Trophoblast cell (in vitro differentiated cells and primary cell): ENCODE results near the gene GNAO1.
A peak's percentile ranks its signal among the peaks of the same experiment; 100 is the strongest.

Source experiments
- DNase-seq, 2 donors: peaks; one replicate each; pipeline ENCODE4 v3.0.0-alpha.2; 2016
- H2AFZ ChIP-seq: 2 replicates; pipeline ENCODE4 v1.6.1; 2013; ENCODE audit warnings: low read length, moderate library complexity, mild to moderate bottlenecking; ENCODE audit not compliant: insufficient read depth, poor library complexity
- H2AK5ac ChIP-seq: 2 replicates; pipeline ENCODE4 v1.6.1; 2013; ENCODE audit warnings: mild to moderate bottlenecking, low read length
- H2BK120ac ChIP-seq: 2 replicates; pipeline ENCODE4 v1.6.1; 2013; ENCODE audit warnings: low read length, mild to moderate bottlenecking, moderate library complexity; ENCODE audit not compliant: insufficient read depth, poor library complexity
- H2BK12ac ChIP-seq: 2 replicates; pipeline ENCODE4 v1.6.1; 2013; ENCODE audit warnings: mild to moderate bottlenecking, low read length, moderate library complexity
- H2BK5ac ChIP-seq: 2 replicates; pipeline ENCODE4 v1.6.1; 2013; ENCODE audit warnings: low read length, low read depth, moderate library complexity, mild to moderate bottlenecking; ENCODE audit not compliant: poor library complexity
- H3K14ac ChIP-seq: 2 replicates; pipeline ENCODE4 v1.6.1; 2013; ENCODE audit warnings: mild to moderate bottlenecking, low read length
- H3K18ac ChIP-seq: 2 replicates; pipeline ENCODE4 v1.6.1; 2013; ENCODE audit warnings: mild to moderate bottlenecking, low read length
- H3K23ac ChIP-seq: 2 replicates; pipeline ENCODE4 v1.6.1; 2013; ENCODE audit warnings: low read length
- H3K27ac ChIP-seq: 2 replicates; pipeline ENCODE4 v1.5.1; 2013; ENCODE audit warnings: low read depth, mild to moderate bottlenecking, inconsistent platforms, low read length, moderate library complexity
- H3K27me3 ChIP-seq: 2 replicates; pipeline ENCODE4 v1.6.1; 2013; ENCODE audit warnings: inconsistent platforms, mild to moderate bottlenecking, low read length, moderate library complexity; ENCODE audit not compliant: insufficient read depth
- H3K36me3 ChIP-seq, 2 experiments: 1 replicate in 1 of 2; 2 replicates in 1 of 2; pipeline ENCODE4 v1.6.1; 2013; ENCODE audit warnings: low read length in 2 of 2, mild to moderate bottlenecking in 2 of 2, moderate library complexity in 1 of 2; ENCODE audit not compliant: insufficient read depth in 2 of 2, control insufficient read depth in 1 of 2
- H3K4ac ChIP-seq: 2 replicates; pipeline ENCODE4 v1.6.1; 2013; ENCODE audit warnings: low read depth, mild to moderate bottlenecking, low read length, moderate library complexity
- H3K4me1 ChIP-seq, 2 experiments: 1 replicate in 1 of 2; 2 replicates in 1 of 2; pipeline ENCODE4 v1.6.1; 2013; ENCODE audit warnings: low read length in 2 of 2, mild to moderate bottlenecking in 2 of 2, moderate library complexity in 1 of 2; ENCODE audit not compliant: insufficient read depth in 2 of 2, control insufficient read depth in 1 of 2
- H3K4me2 ChIP-seq: 2 replicates; pipeline ENCODE4 v1.6.1; 2013; ENCODE audit warnings: inconsistent platforms, mild to moderate bottlenecking, low read length, moderate library complexity
- H3K4me3 ChIP-seq: 2 replicates; pipeline ENCODE4 v1.5.1; 2013; ENCODE audit warnings: mild to moderate bottlenecking, low read depth, low read length, inconsistent platforms
- H3K79me1 ChIP-seq: one replicate; pipeline ENCODE4 v1.6.1; 2013; ENCODE audit warnings: low read length
- H3K79me2 ChIP-seq: 2 replicates; pipeline ENCODE4 v1.6.1; 2013; ENCODE audit warnings: low read length, mild to moderate bottlenecking; ENCODE audit not compliant: control insufficient read depth, insufficient read depth, poor library complexity
- H3K9ac ChIP-seq: 2 replicates; pipeline ENCODE4 v1.6.1; 2013; ENCODE audit warnings: mild to moderate bottlenecking, low read length
- H3K9me3 ChIP-seq: 2 replicates; pipeline ENCODE4 v1.6.1; 2013; ENCODE audit warnings: low read depth, mild to moderate bottlenecking, control low read depth, inconsistent platforms, low read length; ENCODE audit not compliant: insufficient read depth
- H4K12ac ChIP-seq: 2 replicates; pipeline ENCODE4 v1.6.1; 2013; ENCODE audit warnings: low read depth, mild to moderate bottlenecking, low read length, moderate library complexity
- H4K8ac ChIP-seq: 2 replicates; pipeline ENCODE4 v1.6.1; 2013; ENCODE audit warnings: low read depth, mild to moderate bottlenecking, low read length, moderate library complexity
- H4K91ac ChIP-seq: one replicate; pipeline ENCODE4 v1.6.1; 2013; ENCODE audit warnings: low read depth, mild to moderate bottlenecking, low read length, moderate library complexity
- WGBS: extraction: QIAGEN DNeasy Blood & Tissue Kit; methylation state at CpG from one replicate; pipeline ENCODE4 v1.1.7; 2013; ENCODE audit warnings: missing lambda C conversion rate; ENCODE audit not compliant: insufficient read length, insufficient coverage; ENCODE audit errors: extremely low coverage; 5-methylcytosine and 5-hydroxymethylcytosine counted together

Gene GNAO1

DNA sequence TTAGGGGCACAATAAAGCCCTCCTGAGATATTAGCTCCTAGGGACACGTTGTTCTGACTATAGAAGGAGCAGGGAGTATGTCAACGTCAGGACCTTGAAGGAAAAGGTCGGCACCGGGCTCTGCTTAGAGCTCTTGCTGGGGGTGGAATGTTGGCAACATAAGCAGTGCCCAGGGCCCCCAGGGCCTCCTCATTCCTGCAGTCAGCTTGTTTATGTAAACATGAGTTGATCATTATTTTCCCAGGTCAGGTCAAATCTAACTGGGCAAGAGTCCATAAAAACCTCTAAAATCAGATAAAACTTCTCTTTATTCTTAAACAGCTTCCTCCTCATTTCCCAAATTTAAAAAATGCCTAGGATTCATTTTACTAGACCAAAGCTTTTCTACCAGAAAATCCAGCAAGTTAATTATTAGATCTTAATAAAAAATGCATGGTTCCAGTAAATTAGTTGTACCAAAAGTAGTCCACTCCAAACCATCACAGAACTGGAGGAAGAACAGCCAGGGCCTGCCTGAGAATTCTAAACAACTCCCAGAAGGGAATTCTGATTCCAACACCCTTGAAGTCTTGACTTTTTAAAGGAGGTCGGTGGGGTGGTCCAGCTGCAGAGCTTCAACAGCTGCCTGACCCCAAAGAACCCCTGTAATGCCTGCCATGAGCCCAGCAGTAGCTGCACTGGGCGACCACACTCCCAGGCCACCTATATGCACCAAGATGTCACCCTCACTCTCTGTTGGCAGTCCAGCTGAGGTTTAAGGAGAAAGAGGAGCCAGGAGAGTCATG lies 179.8 kb downstream of the GNAO1 start:
- Histone ChIP-seq H2AFZ (no peak overlapping the region), H3K9me3 (peaks cover 3% of the 10 kb centered on the region), H3K4ac (no peak overlapping the region), H3K9ac (no peak overlapping the region), H4K91ac (no peak overlapping the region), H4K8ac (no peak overlapping the region), H4K12ac (no peak overlapping the region), H3K14ac (no peak overlapping the region), H3K4me1 (peaks cover 0 to 2% of the 10 kb centered on the region in 2 experiments), H3K27ac (no peak overlapping the region), H2BK5ac (no peak overlapping the region), H3K79me1 (no peaks in the 10 kb centered on the region), H3K4me3 (no peak overlapping the region), H3K23ac (no peak overlapping the region), H3K4me2 (no peak overlapping the region), H3K18ac (no peak overlapping the region), H2AK5ac (no peak overlapping the region), H3K36me3 (peaks cover 13 to 16% of the 10 kb centered on the region in 2 experiments), H2BK12ac (no peak overlapping the region), H3K27me3 (no peaks in the 10 kb centered on the region), H3K79me2 (no peaks in the 10 kb centered on the region), H2BK120ac (no peak overlapping the region)
- DNase-seq = peak in 1 of 2 donors; percentile 9
- no CpG with 5 or more reads among the region's 6 CpGs for WGBS

- Histone ChIP-seq H2BK12ac (no peak overlapping the region), H3K4ac (no peak overlapping the region), H2AFZ (no peak overlapping the region), H4K91ac (no peak overlapping the region), H4K8ac (no peak overlapping the region), H2BK5ac (no peak overlapping the region), H4K12ac (no peak overlapping the region), H3K4me1 (peaks cover 0 to 2% of the 10 kb centered on the region in 2 experiments), H3K18ac (no peak overlapping the region), H2BK120ac (no peak overlapping the region), H3K79me1 (no peaks in the 10 kb centered on the region), H3K23ac (no peak overlapping the region), H3K4me2 (no peak overlapping the region), H3K27me3 (no peaks in the 10 kb centered on the region), H3K9me3 (peaks cover 3% of the 10 kb centered on the region), H3K9ac (no peak overlapping the region), H3K4me3 (no peak overlapping the region), H3K27ac (no peak overlapping the region), H3K14ac (no peak overlapping the region), H3K36me3 (peaks cover 11 to 14% of the 10 kb centered on the region in 2 experiments), H3K79me2 (no peaks in the 10 kb centered on the region), H2AK5ac (no peak overlapping the region)
- DNase-seq = no peak
- no CpG with 5 or more reads among the region's 1 CpG for WGBS
Measured at GRCh38 chr16:56371660-56371937, 180.3 kb downstream of the GNAO1 start.

DNA sequence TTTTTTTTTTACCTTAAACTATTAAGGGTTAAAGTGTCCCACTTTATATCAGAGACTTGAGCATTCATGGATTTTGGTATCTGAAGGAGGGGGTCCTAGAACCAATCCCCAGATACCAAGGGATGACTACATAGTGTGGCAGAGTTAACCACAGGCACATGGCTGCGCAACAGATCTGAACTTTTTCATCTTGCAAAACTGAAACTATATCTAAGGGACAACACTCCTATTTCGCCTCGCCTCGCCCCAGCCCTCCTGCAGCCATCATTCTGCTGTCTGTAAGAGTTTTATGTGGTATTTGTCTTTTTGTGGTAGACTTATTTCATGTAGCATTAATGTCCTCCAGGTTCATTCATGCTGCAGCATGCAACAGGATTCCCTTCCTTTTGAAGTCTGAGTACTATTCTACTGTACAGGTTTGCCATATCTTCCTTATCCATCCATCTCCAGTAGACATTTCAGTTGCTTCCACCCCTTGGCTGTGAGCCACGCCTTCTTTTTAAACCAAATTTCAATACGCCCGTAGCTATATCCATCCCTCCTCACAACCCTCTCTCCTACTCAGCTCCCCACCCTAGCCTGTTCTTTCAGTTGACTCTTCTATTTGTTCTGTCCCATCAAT lies 180.8 kb downstream of the GNAO1 start:
- H4K8ac ChIP-seq = no peak overlapping the region
- no peak overlapping the region for H3K14ac ChIP-seq
- no peaks in the 10 kb centered on the region for H3K79me1 ChIP-seq
- H3K4me2 ChIP-seq = no peak overlapping the region
- H3K27me3 ChIP-seq = no peaks in the 10 kb centered on the region
- no peak overlapping the region for H3K4me3 ChIP-seq
- H3K36me3 ChIP-seq = peaks cover 6 to 9% of the 10 kb centered on the region in 2 experiments
- no peak overlapping the region for H4K12ac ChIP-seq
- H3K4ac ChIP-seq = no peak overlapping the region
- DNase-seq = peak in 1 of 2 donors; percentile 19
- no peak overlapping the region for H2AFZ ChIP-seq
- no peak overlapping the region for H3K23ac ChIP-seq
- no peaks in the 10 kb centered on the region for H3K79me2 ChIP-seq
- H3K18ac ChIP-seq = no peak overlapping the region
- H3K4me1 ChIP-seq = peaks cover 0 to 2% of the 10 kb centered on the region in 2 experiments
- H2AK5ac ChIP-seq = no peak overlapping the region
- H2BK12ac ChIP-seq = no peak overlapping the region
- WGBS = 100% methylated on average over 3 of the region's 7 CpGs
- H3K9me3 ChIP-seq = peaks cover 3% of the 10 kb centered on the region
- no peak overlapping the region for H3K9ac ChIP-seq
- H3K27ac ChIP-seq = no peak overlapping the region
- no peak overlapping the region for H2BK5ac ChIP-seq
- no peak overlapping the region for H4K91ac ChIP-seq
- H2BK120ac ChIP-seq = no peak overlapping the region

DNA sequence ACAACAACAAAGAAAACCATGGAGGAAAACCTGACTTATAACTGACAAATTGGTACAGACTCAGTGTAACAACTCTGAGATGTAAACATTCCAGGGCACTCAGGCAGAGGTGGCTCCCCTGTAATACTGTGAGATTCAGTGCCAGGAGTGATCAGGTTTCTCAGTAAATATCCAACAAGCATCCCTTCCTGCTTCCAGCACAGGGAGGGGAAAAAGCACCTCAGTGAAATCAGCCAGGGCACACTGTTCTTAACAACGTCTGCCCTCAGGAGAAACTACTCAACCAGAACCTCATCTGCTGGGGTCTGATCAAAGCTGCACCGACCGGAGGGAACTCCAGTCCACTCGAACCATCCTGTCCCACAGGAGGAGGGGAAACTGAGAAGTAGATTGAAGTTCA lies 181.7 kb downstream of the GNAO1 start:
- H2BK5ac ChIP-seq = no peak overlapping the region
- no peak overlapping the region for H3K4ac ChIP-seq
- no peak overlapping the region for H3K4me2 ChIP-seq
- H2AK5ac ChIP-seq = no peak overlapping the region
- no CpG with 5 or more reads among the region's 4 CpGs for WGBS
- H3K79me1 ChIP-seq = no peaks in the 10 kb centered on the region
- peaks cover 0 to 2% of the 10 kb centered on the region in 2 experiments for H3K4me1 ChIP-seq
- no peaks in the 10 kb centered on the region for H3K9me3 ChIP-seq
- H3K27me3 ChIP-seq = no peaks in the 10 kb centered on the region
- H3K36me3 ChIP-seq = peaks cover 2 to 3% of the 10 kb centered on the region in 2 experiments
- no peak overlapping the region for H3K18ac ChIP-seq
- no peak overlapping the region for H4K91ac ChIP-seq
- H3K27ac ChIP-seq = no peak overlapping the region
- no peak overlapping the region for H3K9ac ChIP-seq
- no peak overlapping the region for H3K4me3 ChIP-seq
- no peak overlapping the region for H3K23ac ChIP-seq
- DNase-seq = no peak
- no peak overlapping the region for H2BK120ac ChIP-seq
- H3K14ac ChIP-seq = no peak overlapping the region
- no peak overlapping the region for H2AFZ ChIP-seq
- peak overlapping the region; percentile 31 for H4K8ac ChIP-seq
- H4K12ac ChIP-seq = no peak overlapping the region
- H2BK12ac ChIP-seq = no peak overlapping the region
- no peaks in the 10 kb centered on the region for H3K79me2 ChIP-seq
